Measurements from ENCODE around the gene CDK19.

The CDK19 gene

DNA sequence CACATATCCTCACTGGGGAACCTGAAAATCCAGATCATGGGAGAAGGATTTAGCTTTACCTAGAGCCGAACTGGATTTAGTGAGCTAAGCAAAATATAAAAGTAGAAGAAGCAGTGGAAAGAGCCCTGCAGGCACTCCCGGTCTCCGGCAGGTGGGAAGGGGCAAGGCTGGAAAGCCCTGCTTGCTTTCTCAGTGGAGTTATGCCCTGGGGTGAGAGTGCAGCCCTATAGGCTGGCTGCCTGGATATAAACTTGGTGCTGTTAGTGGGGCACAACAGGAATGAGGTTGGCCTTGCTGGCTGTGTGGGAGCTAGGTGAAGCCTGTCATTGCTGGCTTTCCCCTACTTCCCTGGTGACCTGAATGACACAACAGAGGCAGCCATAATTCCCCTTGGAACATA is 122.0 kb downstream of the CDK19 start:
- Histone ChIP-seq H3K14ac (ENCODE audit: low read length in 2 of 2) (no peak overlapping the region), H3K36me3 (ENCODE audit: control insufficient read depth in 1 of 2, insufficient read depth in 2 of 2, low read depth in 1 of 2, low read length in 2 of 2) (no peaks in the 10 kb centered on the region), H2BK120ac (ENCODE audit: low read depth, low read length) (no peak overlapping the region), H3K9ac (ENCODE audit: low read length) (no peak overlapping the region), H3K18ac (ENCODE audit: low read depth in 1 of 2, low read length in 2 of 2) (no peak overlapping the region), H3K9me3 (ENCODE audit: control insufficient read depth, low read length) (no peaks in the 10 kb centered on the region), H4K91ac (ENCODE audit: low read length) (peak overlapping the region; percentile 68), H3K4me2 (ENCODE audit: low read length, poor library complexity, severe bottlenecking) (no peak overlapping the region), H3K27me3 (ENCODE audit: control insufficient read depth in 1 of 2, insufficient read depth in 1 of 2, low read length in 2 of 2) (no peaks in the 10 kb centered on the region), H3K79me1 (replicated peaks; ENCODE audit: low read length, poor library complexity, severe bottlenecking) (peaks cover 28% of the 10 kb centered on the region), H2AFZ (ENCODE audit: low read depth, low read length) (no peak overlapping the region), H4K8ac (ENCODE audit: low read length) (no peak overlapping the region), H3K4me1 (ENCODE audit: control insufficient read depth, insufficient read depth, low read depth, low read length) (peaks cover 17% of the 10 kb centered on the region), H3K27ac (ENCODE audit: low read length, poor library complexity, severe bottlenecking) (no peak overlapping the region), H2BK5ac (ENCODE audit: low read depth, low read length, poor library complexity, severe bottlenecking) (no peak overlapping the region), H2BK15ac (ENCODE audit: low read depth, poor library complexity, severe bottlenecking) (no peak overlapping the region), H2AK5ac (ENCODE audit: low read length, severe bottlenecking) (peak overlapping the region; percentile 51), H2BK12ac (ENCODE audit: low read length in 2 of 2) (no peak overlapping the region), H3K23ac (ENCODE audit: low read length in 2 of 2) (no peak overlapping the region), H3K4ac (ENCODE audit: low read depth in 1 of 2, low read length in 2 of 2) (no peak overlapping the region), H3K4me3 (ENCODE audit: insufficient read depth in 1 of 2, low read depth in 1 of 2, low read length in 2 of 2) (no peak overlapping the region)
- no peak for DNase-seq
- WGBS, result 96% methylated on average over 3 of the region's 3 CpGs

DNA sequence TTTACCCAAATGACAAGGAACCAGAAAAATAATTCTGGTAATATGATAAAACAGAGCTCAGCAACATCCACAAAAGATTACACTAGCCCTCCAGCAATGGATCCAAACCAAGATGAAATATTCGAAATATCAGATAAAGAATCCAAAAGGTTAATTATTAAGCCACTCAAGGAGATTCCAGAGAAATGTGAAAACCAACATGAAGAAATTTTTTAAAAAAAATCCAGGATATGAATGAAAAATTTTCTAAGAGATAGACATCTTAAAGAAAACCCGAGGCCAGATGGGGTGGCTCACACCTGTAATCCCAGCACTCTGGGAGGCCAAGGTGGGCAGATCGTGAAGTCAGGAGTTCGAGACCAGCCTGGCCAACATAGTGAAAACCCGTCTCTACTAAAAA is 124.4 kb downstream of the CDK19 start:
- Histone ChIP-seq H2BK15ac (ENCODE audit: low read depth, poor library complexity, severe bottlenecking) (no peak overlapping the region), H2AFZ (ENCODE audit: low read depth, low read length) (no peak overlapping the region), H3K4me1 (ENCODE audit: control insufficient read depth, insufficient read depth, low read depth, low read length) (peaks cover 17% of the 10 kb centered on the region), H3K4me2 (ENCODE audit: low read length, poor library complexity, severe bottlenecking) (no peak overlapping the region), H4K8ac (ENCODE audit: low read length) (no peak overlapping the region), H3K4me3 (ENCODE audit: insufficient read depth in 1 of 2, low read depth in 1 of 2, low read length in 2 of 2) (no peak overlapping the region), H3K9ac (ENCODE audit: low read length) (no peak overlapping the region), H2AK5ac (ENCODE audit: low read length, severe bottlenecking) (no peak overlapping the region), H3K18ac (ENCODE audit: low read depth in 1 of 2, low read length in 2 of 2) (no peak overlapping the region), H3K79me1 (replicated peaks; ENCODE audit: low read length, poor library complexity, severe bottlenecking) (peaks cover 29% of the 10 kb centered on the region), H2BK120ac (ENCODE audit: low read depth, low read length) (no peak overlapping the region), H3K9me3 (ENCODE audit: control insufficient read depth, low read length) (no peaks in the 10 kb centered on the region), H3K36me3 (ENCODE audit: control insufficient read depth in 1 of 2, insufficient read depth in 2 of 2, low read depth in 1 of 2, low read length in 2 of 2) (no peaks in the 10 kb centered on the region), H3K27ac (ENCODE audit: low read length, poor library complexity, severe bottlenecking) (no peak overlapping the region), H2BK5ac (ENCODE audit: low read depth, low read length, poor library complexity, severe bottlenecking) (no peak overlapping the region), H3K4ac (ENCODE audit: low read depth in 1 of 2, low read length in 2 of 2) (no peak overlapping the region), H2BK12ac (ENCODE audit: low read length in 2 of 2) (no peak overlapping the region), H4K91ac (ENCODE audit: low read length) (no peak overlapping the region), H3K23ac (ENCODE audit: low read length in 2 of 2) (no peak overlapping the region), H3K14ac (ENCODE audit: low read length in 2 of 2) (no peak overlapping the region), H3K27me3 (ENCODE audit: control insufficient read depth in 1 of 2, insufficient read depth in 1 of 2, low read length in 2 of 2) (no peaks in the 10 kb centered on the region)
- WGBS, result 99% methylated on average over 4 of the region's 5 CpGs
- DNase-seq, result no peak

- Histone ChIP-seq H3K9me3 (ENCODE audit: control insufficient read depth, low read length) (no peaks in the 10 kb centered on the region), H2BK12ac (ENCODE audit: low read length in 2 of 2) (no peak overlapping the region), H4K8ac (ENCODE audit: low read length) (no peak overlapping the region), H3K79me1 (replicated peaks; ENCODE audit: low read length, poor library complexity, severe bottlenecking) (peaks cover 29% of the 10 kb centered on the region), H3K4me2 (ENCODE audit: low read length, poor library complexity, severe bottlenecking) (no peak overlapping the region), H3K27me3 (ENCODE audit: control insufficient read depth in 1 of 2, insufficient read depth in 1 of 2, low read length in 2 of 2) (no peaks in the 10 kb centered on the region), H3K4me3 (ENCODE audit: insufficient read depth in 1 of 2, low read depth in 1 of 2, low read length in 2 of 2) (no peak overlapping the region), H3K27ac (ENCODE audit: low read length, poor library complexity, severe bottlenecking) (no peak overlapping the region), H3K14ac (ENCODE audit: low read length in 2 of 2) (no peak overlapping the region), H3K4ac (ENCODE audit: low read depth in 1 of 2, low read length in 2 of 2) (no peak overlapping the region), H3K4me1 (ENCODE audit: control insufficient read depth, insufficient read depth, low read depth, low read length) (peaks cover 17% of the 10 kb centered on the region), H4K91ac (ENCODE audit: low read length) (no peak overlapping the region), H2BK15ac (ENCODE audit: low read depth, poor library complexity, severe bottlenecking) (no peak overlapping the region), H3K9ac (ENCODE audit: low read length) (no peak overlapping the region), H3K23ac (ENCODE audit: low read length in 2 of 2) (no peak overlapping the region), H2BK120ac (ENCODE audit: low read depth, low read length) (no peak overlapping the region), H3K36me3 (ENCODE audit: control insufficient read depth in 1 of 2, insufficient read depth in 2 of 2, low read depth in 1 of 2, low read length in 2 of 2) (no peaks in the 10 kb centered on the region), H2AK5ac (ENCODE audit: low read length, severe bottlenecking) (no peak overlapping the region), H2BK5ac (ENCODE audit: low read depth, low read length, poor library complexity, severe bottlenecking) (no peak overlapping the region), H3K18ac (ENCODE audit: low read depth in 1 of 2, low read length in 2 of 2) (no peak overlapping the region), H2AFZ (ENCODE audit: low read depth, low read length) (no peak overlapping the region)
- WGBS, result 92% methylated on average over 3 of the region's 3 CpGs
- DNase-seq, result no peak
These were observed 125.1 kb downstream of the CDK19 start for GRCh38 chr6:110690106-110690654.

DNA sequence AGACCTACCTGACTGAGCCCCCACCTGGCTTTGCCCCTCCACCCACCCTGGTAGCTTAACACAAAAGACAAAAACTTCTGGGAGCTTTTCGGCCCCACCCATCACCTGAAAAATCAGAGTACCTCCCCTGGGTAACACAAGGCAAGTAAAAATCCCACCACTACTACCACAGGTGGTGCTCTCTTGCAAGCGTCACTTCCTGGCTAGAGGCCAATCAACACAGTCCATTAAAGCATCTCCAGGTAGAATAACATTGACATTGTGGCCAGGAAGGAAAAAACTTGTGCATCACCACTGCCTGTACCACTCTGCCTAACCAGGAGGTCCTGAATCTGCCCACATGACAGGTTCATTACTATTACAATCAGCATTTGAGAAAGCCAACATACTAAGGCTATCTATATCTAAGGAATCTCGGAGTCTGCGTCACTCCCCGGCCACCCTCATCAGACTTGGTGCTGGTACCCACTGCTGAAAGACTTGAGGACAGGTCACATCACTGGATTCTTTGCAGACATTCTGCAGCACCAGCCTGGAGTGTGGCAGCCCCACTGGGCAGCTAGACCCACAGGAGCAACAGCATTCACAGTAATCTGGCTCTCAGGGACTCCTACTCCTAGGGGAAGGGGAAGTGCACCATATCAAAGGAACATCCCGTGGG is 125.9 kb downstream of the CDK19 start:
- Histone ChIP-seq H3K4ac (ENCODE audit: low read depth in 1 of 2, low read length in 2 of 2) (no peak overlapping the region), H2BK120ac (ENCODE audit: low read depth, low read length) (no peak overlapping the region), H2AK5ac (ENCODE audit: low read length, severe bottlenecking) (no peak overlapping the region), H2BK5ac (ENCODE audit: low read depth, low read length, poor library complexity, severe bottlenecking) (no peak overlapping the region), H3K23ac (ENCODE audit: low read length in 2 of 2) (no peak overlapping the region), H2BK15ac (ENCODE audit: low read depth, poor library complexity, severe bottlenecking) (no peak overlapping the region), H2BK12ac (ENCODE audit: low read length in 2 of 2) (no peak overlapping the region), H4K91ac (ENCODE audit: low read length) (no peak overlapping the region), H2AFZ (ENCODE audit: low read depth, low read length) (no peak overlapping the region), H3K4me2 (ENCODE audit: low read length, poor library complexity, severe bottlenecking) (no peak overlapping the region), H3K14ac (ENCODE audit: low read length in 2 of 2) (peak overlapping the region in 1 of 2 experiments; percentile 36), H3K36me3 (ENCODE audit: control insufficient read depth in 1 of 2, insufficient read depth in 2 of 2, low read depth in 1 of 2, low read length in 2 of 2) (no peaks in the 10 kb centered on the region), H3K4me1 (ENCODE audit: control insufficient read depth, insufficient read depth, low read depth, low read length) (peaks cover 17% of the 10 kb centered on the region), H4K8ac (ENCODE audit: low read length) (no peak overlapping the region), H3K4me3 (ENCODE audit: insufficient read depth in 1 of 2, low read depth in 1 of 2, low read length in 2 of 2) (no peak overlapping the region), H3K27ac (ENCODE audit: low read length, poor library complexity, severe bottlenecking) (no peak overlapping the region), H3K27me3 (ENCODE audit: control insufficient read depth in 1 of 2, insufficient read depth in 1 of 2, low read length in 2 of 2) (no peaks in the 10 kb centered on the region), H3K18ac (ENCODE audit: low read depth in 1 of 2, low read length in 2 of 2) (no peak overlapping the region), H3K9ac (ENCODE audit: low read length) (no peak overlapping the region), H3K79me1 (replicated peaks; ENCODE audit: low read length, poor library complexity, severe bottlenecking) (peaks cover 29% of the 10 kb centered on the region), H3K9me3 (ENCODE audit: control insufficient read depth, low read length) (no peaks in the 10 kb centered on the region)
- WGBS, result 91% methylated on average over 6 of the region's 6 CpGs
- DNase-seq, result no peak
